Epithelial cell of esophagus (primary cell): Measurements from ENCODE around the gene MCC.

Experiments used
- DNase-seq: peaks from one replicate; pipeline ENCODE4 v3.0.0; 2010; ENCODE audit warnings: low read depth
- H3K4me3 ChIP-seq: 2 replicates; pipeline ENCODE4 v1.5.1; 2011; ENCODE audit warnings: mild to moderate bottlenecking, low read length, control low read depth
- CTCF ChIP-seq: IDR thresholded peaks from 2 replicates; pipeline ENCODE4 v1.5.1; 2011; ENCODE audit warnings: low read depth, mild to moderate bottlenecking, low read length, control low read depth, inconsistent platforms; ENCODE audit not compliant: insufficient read depth; ENCODE audit errors: missing control alignments

Gene MCC

GRCh38 chr5:112973904-112974303, 514.3 kb downstream of the MCC start:
- no peak for DNase-seq
- no peak for TF ChIP-seq CTCF
- no peak overlapping the region for H3K4me3 ChIP-seq

- no peak overlapping the region for H3K4me3 ChIP-seq
- peak; percentile 70 for DNase-seq
- TF ChIP-seq CTCF, result no peak
Observed at GRCh38 chr5:112973036-112973435, 515.2 kb downstream of the MCC start.
